NB4 (cell line): ENCODE data around the gene FRAS1.

Experiments
- CTCF ChIP-seq: IDR thresholded peaks from one replicate; pipeline ENCODE4 v1.5.1; 2012; ENCODE audit warnings: low read depth, low read length
- MYC ChIP-seq: IDR thresholded peaks from 2 replicates; pipeline ENCODE4 v1.6.1; 2011; ENCODE audit warnings: low read depth, low read length
- POLR2A ChIP-seq: IDR thresholded peaks from 2 replicates; pipeline ENCODE4 v1.6.1; 2011; ENCODE audit warnings: mild to moderate bottlenecking; ENCODE audit not compliant: insufficient read length; ENCODE audit errors: extremely low read depth

GRCh38 chr4:78242071-78242470 is 184.9 kb downstream of the FRAS1 start:
- TF ChIP-seq POLR2A (no peak), CTCF (no peak), MYC (no peak)
